Measurements from ENCODE around the gene HELZ2. TPM values are rescaled to one million over a fixed set of nuclear protein-coding genes. Genes with fewer than 3 reads are reported as not detected.
A peak's percentile ranks its signal among the peaks of the same experiment; 100 is the strongest.
"Not testable (repeated sequence)": the region's sequence is repeated elsewhere in the genome, so short reads cannot be mapped to it uniquely, and the experiment has no call there.

Gene HELZ2
- total RNA-seq, 2 donors from 2014 or later = 37.1 to 46.1 TPM

DNA sequence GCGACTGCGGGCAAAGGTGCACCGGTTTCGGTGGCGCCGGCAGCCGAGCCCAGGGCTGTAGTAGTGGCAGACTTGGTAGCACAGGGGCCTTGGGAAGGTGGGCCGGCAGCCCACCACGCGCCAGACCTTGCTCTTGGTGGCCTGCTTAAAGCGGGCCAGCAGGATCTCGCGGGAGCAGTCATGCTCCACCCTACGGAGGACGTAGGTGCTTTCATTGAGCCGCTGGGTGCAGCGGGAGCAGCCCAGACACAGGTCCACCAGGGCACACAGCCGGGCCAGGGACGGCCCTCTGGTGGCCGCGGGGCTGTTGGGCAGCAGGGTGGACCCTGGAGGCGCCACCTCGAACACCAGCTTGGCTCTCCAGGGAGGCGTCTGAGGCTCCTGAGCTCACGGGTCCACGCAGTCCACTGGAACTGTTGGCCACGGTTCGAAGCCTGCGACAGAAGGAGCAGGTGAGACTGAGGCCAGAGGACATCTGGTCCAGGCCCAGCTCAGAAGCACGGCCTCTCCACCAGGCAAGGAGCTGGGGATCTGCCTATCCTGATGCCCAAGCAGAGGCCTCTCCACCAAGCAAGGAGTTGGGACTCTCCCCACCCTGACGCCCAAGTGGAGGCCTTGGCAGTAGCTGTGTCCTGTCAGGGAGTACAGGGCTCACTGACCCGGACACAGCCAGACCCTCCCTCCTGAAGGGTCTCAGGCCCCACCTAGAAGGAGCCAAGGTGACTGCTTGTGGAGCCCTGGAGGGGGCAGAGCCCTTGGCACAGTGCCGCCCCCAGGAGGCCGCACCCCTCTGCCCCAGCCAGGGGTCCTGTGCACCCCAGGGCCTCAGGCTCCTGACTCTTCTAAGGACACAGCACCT is 1.0 kb downstream of the HELZ2 start:
- peak overlapping the region; percentile 77 to 89 for H3K4me3 ChIP-seq
- intact Hi-C loops (cut with DNase I) = no loop called here
- H3K9me3 ChIP-seq = no peaks in the 10 kb centered on the region
- H3K27ac ChIP-seq = peak overlapping the region in 1 of 2 donors; percentile 80
- WGBS = 81% methylated on average over 25 of the region's 34 CpGs
- no peaks in the 10 kb centered on the region for H3K27me3 ChIP-seq (replicated peaks; ENCODE audit: insufficient read depth)
- H3K36me3 ChIP-seq = no peaks in the 10 kb centered on the region
- peaks cover 3% of the 10 kb centered on the region for H3K4me1 ChIP-seq (replicated peaks)
- DNase-seq (ENCODE audit: low spot score) = no peak
- TF ChIP-seq POLR2A (IDR thresholded peaks at IDR 0.05) (no peak), POLR2AphosphoS5 (IDR thresholded peaks at IDR 0.05) (no peak)
- TF ChIP-seq, protein P1, sequence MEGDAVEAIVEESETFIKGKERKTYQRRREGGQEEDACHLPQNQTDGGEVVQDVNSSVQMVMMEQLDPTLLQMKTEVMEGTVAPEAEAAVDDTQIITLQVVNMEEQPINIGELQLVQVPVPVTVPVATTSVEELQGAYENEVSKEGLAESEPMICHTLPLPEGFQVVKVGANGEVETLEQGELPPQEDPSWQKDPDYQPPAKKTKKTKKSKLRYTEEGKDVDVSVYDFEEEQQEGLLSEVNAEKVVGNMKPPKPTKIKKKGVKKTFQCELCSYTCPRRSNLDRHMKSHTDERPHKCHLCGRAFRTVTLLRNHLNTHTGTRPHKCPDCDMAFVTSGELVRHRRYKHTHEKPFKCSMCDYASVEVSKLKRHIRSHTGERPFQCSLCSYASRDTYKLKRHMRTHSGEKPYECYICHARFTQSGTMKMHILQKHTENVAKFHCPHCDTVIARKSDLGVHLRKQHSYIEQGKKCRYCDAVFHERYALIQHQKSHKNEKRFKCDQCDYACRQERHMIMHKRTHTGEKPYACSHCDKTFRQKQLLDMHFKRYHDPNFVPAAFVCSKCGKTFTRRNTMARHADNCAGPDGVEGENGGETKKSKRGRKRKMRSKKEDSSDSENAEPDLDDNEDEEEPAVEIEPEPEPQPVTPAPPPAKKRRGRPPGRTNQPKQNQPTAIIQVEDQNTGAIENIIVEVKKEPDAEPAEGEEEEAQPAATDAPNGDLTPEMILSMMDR (IDR thresholded peaks at IDR 0.05) = no peak

DNA sequence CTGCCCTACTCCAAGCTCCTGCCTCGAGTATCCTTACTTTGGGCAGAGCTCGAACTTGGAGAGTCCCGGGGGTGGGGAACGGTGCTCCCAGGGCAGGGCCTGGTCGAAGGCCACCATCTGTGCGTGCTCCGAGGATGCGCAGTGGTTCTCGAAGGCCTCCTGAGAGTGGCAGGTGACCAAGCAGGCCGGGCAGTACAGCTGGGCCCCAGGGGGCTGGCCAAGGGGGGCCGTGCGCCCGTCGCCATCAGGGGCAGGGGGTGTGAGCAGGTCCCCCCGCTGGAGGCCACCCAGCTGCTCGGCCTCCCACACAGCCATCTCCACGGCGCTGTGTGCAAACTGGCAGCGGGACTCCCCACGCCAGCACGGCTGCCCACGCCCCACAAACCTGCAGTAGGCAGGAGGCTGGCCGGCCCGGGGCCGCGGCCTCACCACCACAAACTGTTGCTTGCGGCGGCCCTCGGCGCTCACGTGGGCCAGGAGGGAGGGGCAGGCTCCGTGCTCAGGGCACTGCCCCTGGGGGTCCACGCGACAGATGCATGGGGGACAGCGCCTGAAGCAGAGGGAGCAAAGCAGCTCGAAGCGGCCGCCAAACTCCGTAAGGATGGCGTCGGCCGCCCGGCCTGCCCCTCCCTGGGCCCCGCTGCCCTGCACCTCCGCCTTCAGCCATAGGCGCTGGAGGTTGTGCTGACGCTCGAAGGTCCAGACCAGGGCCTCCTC is 1.8 kb downstream of the HELZ2 start:
- Histone ChIP-seq H3K4me1 (replicated peaks) (peaks cover 3% of the 10 kb centered on the region), H3K36me3 (no peaks in the 10 kb centered on the region), H3K4me3 (no peak overlapping the region), H3K9me3 (no peaks in the 10 kb centered on the region), H3K27me3 (replicated peaks; ENCODE audit: insufficient read depth) (no peaks in the 10 kb centered on the region), H3K27ac (no peak overlapping the region)
- no peak for DNase-seq (ENCODE audit: low spot score)
- TF ChIP-seq POLR2A (IDR thresholded peaks at IDR 0.05) (no peak), POLR2AphosphoS5 (IDR thresholded peaks at IDR 0.05) (no peak)
- TF ChIP-seq, protein P1 (IDR thresholded peaks at IDR 0.05) = no peak
- 90% methylated on average over 20 of the region's 48 CpGs for WGBS
- intact Hi-C loops (cut with DNase I) = no loop called here

DNA sequence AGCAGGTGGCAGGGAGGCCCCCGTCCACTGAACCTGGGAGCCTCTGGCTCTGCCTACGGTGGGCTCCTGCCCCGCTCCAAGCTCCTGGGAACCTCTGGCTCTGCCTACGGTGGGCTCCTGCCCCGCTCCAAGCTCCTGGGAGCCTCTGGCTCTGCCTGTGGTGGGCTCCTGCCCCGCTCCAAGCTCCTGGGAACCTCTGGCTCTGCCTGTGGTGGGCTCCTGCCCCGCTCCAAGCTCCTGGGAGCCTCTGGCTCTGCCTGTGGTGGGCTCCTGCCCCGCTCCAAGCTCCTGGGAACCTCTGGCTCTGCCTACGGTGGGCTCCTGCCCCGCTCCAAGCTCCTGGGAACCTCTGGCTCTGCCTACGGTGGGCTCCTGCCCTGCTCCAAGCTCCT is 3.0 kb downstream of the HELZ2 start:
- WGBS = 71% methylated on average over 11 of the region's 11 CpGs
- H3K27me3 ChIP-seq (replicated peaks; ENCODE audit: insufficient read depth); H3K36me3 ChIP-seq; H3K9me3 ChIP-seq; H3K4me1 ChIP-seq (replicated peaks); H3K4me3 ChIP-seq; intact Hi-C loops (cut with DNase I); H3K27ac ChIP-seq; DNase-seq (ENCODE audit: low spot score): not testable (repeated sequence)

DNA sequence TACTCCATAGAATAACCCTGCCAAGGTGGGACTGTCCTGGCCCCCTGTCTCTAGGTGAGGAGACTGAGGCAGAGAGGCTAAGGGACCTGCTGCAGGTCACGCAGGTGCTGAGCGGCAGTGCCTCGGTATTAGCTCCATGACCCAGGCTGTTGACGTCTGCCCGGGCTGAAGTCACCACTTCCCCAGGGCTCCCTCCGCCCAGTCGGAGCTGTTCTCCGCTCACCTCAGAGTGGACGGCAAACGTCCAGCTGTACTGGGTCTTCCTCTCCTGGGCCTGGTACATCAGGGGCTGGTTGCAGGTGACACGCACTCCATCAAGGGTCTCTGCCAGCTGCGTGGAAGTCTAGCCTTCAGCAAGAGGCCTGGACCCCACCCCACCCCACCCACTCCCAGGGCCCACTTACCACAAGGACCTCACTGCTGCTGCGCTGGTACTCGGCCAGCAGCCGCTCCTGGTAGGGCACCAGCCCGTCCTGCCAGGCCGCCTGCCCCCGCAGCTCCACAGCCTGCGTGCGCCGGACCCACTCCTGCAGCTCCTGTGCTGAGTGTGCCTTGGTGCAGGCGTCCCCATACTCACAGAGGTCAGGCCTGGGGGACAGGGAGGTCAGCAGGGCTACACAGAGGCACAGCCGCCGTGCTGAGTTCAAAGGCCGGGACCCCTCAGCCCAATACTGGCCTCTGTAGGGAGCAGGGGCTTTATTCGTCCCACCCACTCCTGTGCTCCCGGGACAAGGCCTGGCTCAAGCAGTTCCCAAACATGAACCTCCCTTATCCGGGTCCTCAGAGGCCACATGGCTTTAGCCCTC is 3.6 kb downstream of the HELZ2 start:
- Histone ChIP-seq H3K9me3 (no peaks in the 10 kb centered on the region), H3K4me1 (replicated peaks) (peaks cover 3% of the 10 kb centered on the region), H3K4me3 (no peak overlapping the region), H3K36me3 (no peaks in the 10 kb centered on the region), H3K27me3 (replicated peaks; ENCODE audit: insufficient read depth) (no peaks in the 10 kb centered on the region), H3K27ac (no peak overlapping the region)
- no peak for DNase-seq (ENCODE audit: low spot score)
- TF ChIP-seq POLR2A (IDR thresholded peaks at IDR 0.05) = no peak
- TF ChIP-seq POLR2AphosphoS5 (IDR thresholded peaks at IDR 0.05) = no peak
- TF ChIP-seq, protein P1 (IDR thresholded peaks at IDR 0.05) = no peak
- 92% methylated on average over 28 of the region's 28 CpGs for WGBS
- intact Hi-C loops (cut with DNase I) = no loop called here
